ENCODE data around the gene SLC17A7. TPM values are rescaled to one million over a fixed set of nuclear protein-coding genes. Genes with fewer than 3 reads are reported as not detected.
A peak's percentile ranks its signal among the peaks of the same experiment; 100 is the strongest.
"Not testable (repeated sequence)": the region's sequence is repeated elsewhere in the genome, so short reads cannot be mapped to it uniquely, and the experiment has no call there.

Gene SLC17A7
- polyA plus RNA-seq, 4 donors = 0.25 to 0.49 (median 0.40) TPM

GRCh38 chr19:49470615-49470978 is 29.3 kb upstream of the SLC17A7 start:
- no peak for DNase-seq (ENCODE audit: low read depth in 4 of 4, low spot score in 3 of 4)

DNA sequence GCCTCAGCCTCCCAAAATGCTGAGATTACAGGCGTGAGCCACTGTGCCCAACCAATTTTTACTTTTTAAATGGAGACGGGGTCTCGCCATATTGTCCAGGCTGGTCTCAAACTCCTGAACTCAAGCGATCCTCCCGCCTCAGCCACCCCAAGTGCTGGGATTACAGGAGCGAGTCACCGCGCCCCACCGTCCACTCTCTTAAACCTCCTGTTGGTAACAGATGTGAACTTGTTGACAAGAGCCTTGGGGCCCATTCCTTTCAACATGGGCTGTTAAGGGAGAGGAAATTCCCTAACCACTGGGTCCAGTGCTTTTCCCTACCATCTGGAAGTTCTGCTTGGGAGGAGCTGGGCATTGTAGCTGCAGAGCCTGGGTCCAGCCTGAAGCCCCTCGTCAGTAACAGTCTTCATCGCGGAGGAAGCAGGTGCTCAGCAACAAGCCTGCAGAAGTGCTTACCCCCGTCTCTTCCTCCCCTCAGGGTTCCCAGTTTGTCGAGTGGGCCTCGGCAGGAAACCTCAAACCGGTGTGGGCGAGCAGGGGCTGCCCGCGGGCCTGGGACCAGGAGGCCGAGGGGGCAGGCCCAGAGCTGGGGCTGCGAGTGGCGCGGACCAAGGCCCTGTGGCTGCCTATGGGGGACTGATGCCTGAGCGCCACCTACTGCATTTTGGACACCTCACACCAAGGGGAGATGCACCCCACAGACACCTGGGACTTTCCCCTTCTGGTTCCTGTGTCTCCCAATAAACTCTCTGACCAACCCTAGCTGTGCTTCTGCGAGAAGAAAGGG is 28.7 kb upstream of the SLC17A7 start:
- DNase-seq (ENCODE audit: low read depth in 4 of 4, low spot score in 3 of 4) = no peak

DNA sequence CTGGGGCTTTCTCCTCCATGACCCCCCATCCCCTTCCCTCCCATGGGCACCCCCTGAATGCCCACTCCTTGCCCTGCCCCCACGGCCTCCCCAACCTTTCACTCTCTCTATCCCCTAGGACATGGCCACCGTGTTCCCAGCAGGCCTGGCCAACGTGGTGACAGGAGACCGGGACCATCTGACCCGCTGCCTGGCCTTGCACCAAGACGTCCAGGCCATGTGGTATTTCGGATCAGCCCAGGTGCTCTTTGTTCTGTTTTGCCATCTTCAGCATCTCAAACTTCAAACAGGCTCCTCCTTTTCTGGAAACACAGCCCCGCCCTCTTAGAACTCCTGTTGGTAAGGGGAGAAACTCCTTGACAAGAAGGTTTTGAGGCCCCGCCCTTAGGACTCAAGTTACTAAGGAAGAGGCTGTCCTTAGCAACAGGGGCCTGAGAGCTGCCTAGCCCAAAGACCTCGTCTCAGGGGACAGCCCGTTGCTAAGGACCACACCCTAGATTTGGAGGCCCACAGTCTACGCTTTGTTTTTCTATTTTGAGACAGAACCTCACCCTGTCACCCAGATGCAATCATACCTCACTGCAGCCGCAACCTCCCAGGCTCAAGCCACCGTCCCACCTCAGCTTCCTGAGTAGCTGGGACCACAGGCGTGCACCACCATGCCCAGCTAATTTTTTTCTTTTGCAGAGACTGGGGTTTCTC is 27.6 kb upstream of the SLC17A7 start:
- DNase-seq (ENCODE audit: low read depth in 4 of 4, low spot score in 3 of 4) = no peak

- DNase-seq (ENCODE audit: low read depth in 4 of 4, low spot score in 3 of 4) = no peak
These were observed 26.9 kb upstream of the SLC17A7 start for GRCh38 chr19:49468199-49468598.

- no peak for DNase-seq (ENCODE audit: low read depth in 4 of 4, low spot score in 3 of 4)
These were observed 24.0 kb upstream of the SLC17A7 start for GRCh38 chr19:49465371-49465770.

DNA sequence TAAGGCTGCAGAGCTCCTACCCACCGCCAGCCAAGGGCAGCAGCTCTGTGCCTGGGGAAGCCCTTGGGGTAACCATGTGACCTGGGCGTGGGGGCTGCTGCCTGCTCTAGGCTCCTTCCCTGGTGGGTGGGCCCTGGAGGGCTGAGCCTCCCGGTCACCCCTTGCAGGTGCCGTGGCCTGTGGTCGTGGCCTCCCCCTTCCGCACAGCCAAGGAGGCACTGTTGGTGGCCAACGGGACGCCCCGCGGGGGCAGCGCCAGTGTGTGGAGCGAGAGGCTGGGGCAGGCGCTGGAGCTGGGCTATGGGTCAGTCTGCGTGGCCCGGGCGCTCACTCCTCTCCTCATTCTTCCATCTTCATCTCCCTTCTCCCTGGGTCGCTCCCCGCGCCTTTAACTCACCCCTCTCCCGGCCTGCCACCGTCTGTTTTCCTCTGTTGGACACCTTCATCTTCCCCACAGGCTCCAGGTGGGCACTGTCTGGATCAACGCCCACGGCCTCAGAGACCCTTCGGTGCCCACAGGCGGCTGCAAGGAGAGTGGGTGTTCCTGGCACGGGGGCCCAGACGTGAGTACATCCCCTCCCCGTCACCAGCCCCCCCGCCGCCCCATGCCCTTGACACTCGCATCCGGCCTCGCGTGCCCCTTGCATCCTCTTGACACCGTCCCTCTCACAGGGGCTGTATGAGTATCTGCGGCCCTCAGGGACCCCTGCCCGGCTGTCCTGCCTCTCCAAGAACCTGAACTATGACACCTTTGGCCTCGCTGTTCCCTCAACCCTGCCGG is 22.8 kb upstream of the SLC17A7 start:
- no peak for DNase-seq (ENCODE audit: low read depth in 4 of 4, low spot score in 3 of 4)

DNA sequence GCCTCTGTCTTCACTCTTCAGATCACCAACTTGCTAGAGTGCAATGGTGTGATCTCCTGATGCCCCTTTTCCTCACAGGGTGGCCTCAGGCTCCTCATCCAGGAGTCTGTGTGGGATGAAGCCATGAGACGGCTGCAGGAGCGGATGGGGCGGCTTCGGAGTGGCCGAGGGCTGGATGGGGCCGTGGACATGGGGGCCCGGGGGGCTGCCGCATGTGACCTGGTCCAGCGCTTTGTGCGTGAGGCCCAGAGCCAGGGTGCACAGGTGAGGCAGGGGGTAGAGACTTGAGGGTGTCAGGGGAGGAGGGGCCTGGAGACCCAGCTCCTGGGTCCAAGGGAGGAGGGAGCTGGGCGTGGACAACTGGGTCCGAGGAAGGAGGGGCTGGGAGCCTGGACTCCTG is 21.2 kb upstream of the SLC17A7 start:
- DNase-seq (ENCODE audit: low read depth in 4 of 4, low spot score in 3 of 4) = no peak

GRCh38 chr19:49461656-49462055 is 20.3 kb upstream of the SLC17A7 start:
- DNase-seq (ENCODE audit: low read depth in 4 of 4, low spot score in 3 of 4) = no peak

GRCh38 chr19:49461130-49461529 is 19.8 kb upstream of the SLC17A7 start:
- not testable (repeated sequence) for DNase-seq (ENCODE audit: low read depth in 4 of 4, low spot score in 3 of 4)

DNA sequence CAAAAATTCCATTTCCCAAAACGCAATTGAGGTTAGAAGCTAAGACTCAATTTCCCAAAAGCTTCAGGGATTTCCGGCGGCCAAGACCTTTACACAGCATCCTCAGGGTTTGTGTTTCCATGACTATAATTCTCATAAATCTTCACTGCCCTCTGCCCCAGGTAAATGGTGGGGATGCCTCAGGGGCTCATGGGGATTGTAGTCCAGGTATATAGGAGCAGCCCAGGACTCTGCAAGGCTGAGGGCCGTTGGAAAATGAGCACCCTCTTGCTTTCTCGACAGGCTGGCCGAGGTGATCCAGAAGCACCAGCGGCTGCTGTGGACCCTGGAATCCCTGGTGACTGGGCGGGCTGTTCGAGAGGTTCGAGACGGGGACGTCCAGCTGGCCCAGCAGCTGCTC is 18.1 kb upstream of the SLC17A7 start:
- DNase-seq (ENCODE audit: low read depth in 4 of 4, low spot score in 3 of 4) = no peak

- no peak for DNase-seq (ENCODE audit: low read depth in 4 of 4, low spot score in 3 of 4)
These were observed 17.2 kb upstream of the SLC17A7 start for GRCh38 chr19:49458567-49458903.

- no peak for DNase-seq (ENCODE audit: low read depth in 4 of 4, low spot score in 3 of 4)
These were observed 15.0 kb upstream of the SLC17A7 start for GRCh38 chr19:49456326-49456725.

- no peak for DNase-seq (ENCODE audit: low read depth in 4 of 4, low spot score in 3 of 4)
These were observed 14.4 kb upstream of the SLC17A7 start for GRCh38 chr19:49455773-49456172.

DNA sequence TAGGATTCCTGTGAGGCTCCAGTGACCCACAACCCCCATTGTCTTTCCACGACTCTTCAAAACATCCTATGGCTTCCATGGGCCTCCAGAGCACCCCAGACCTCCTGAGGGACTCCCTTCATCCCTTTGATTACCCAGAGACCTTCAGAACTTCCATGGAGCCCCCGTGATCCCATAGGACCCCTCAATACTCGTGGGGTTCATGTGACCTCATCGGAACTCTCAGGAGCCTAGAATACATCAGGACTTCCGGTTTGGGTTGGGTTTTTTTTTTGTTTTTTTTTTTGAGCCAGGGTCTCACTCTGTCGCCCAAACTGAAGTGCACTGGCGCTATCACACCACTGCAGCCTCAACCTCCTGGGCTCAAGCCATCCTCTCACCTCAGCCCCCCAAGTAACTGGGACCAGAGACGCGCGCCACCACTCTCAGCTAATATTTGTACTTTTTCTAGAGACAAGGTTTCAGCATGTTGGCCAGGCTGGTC is 12.5 kb upstream of the SLC17A7 start:
- no peak for DNase-seq (ENCODE audit: low read depth in 4 of 4, low spot score in 3 of 4)

DNA sequence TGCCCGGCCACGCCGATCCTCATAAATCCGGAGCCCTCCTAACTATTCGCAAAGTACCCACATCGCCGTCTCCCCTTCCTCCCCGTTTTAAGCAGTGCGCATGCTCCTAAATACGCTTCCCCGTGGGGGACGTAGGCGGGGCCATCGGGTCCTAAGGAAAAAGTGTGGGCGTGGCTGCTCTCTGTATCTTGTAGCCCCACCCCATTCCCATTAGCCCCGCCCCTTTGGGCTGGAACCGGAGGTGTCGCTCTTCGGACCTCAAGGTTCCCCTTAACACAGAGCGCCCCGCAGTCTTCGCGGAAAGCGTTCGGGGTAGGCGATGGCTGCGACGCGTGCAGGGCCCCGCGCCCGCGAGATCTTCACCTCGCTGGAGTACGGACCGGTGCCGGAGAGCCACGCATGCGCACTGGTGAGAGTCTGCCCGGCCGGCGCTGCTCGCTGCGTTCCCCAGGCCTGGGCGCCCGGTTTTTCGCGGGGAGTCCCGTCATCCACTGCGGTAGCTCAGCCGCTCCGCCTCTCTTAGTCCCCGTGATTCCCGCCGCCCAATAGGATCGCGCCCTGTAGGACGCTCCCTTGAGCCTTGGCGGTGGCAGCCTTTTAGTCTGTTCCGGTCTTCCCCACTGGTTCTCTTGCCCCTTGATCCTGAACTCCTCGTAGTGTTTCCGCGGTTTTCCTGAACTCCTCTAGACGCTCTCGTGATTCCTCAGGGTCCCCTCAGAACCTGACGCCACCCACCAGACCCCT is 11.9 kb upstream of the SLC17A7 start, which contains the start of gene ALDH16A1:
ALDH16A1 (plus strand) TSS at position 213 of the 744 bp plus-strand sequence; CDS start at position 320, 107 bp downstream.
- peak; percentile 95 to 97 (median 96) for DNase-seq (ENCODE audit: low read depth in 4 of 4, low spot score in 3 of 4)

- peak; percentile 95 to 100 (median 98) for DNase-seq (ENCODE audit: low read depth in 4 of 4, low spot score in 3 of 4)
These were observed 10.3 kb upstream of the SLC17A7 start, which contains the start of gene PIH1D1 for GRCh38 chr19:49451430-49452181. PIH1D1 (minus strand) TSS chr19:49451814; CDS start chr19:49451574, 240 bp downstream.

DNA sequence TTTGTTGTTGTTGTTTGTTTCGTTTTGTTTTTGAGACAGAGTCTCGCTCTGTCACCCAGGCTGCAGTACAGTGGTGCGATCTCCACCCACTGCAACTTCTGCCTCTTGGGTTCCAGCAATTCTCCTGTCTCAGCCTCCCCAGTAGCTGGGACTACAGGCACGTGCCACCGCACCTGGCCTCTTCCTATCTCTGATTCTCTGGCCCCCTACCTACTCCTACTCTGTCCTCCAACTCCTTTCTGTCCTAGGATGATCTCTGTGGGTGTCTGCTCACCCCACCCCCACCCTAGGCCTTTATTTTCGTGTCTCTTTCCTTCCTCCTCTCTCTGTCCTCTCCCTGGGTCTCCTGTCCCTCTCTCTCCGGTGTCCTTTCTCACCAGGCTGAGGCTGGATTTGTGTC is 9.1 kb upstream of the SLC17A7 start:
- DNase-seq (ENCODE audit: low read depth in 4 of 4, low spot score in 3 of 4) = no peak

DNA sequence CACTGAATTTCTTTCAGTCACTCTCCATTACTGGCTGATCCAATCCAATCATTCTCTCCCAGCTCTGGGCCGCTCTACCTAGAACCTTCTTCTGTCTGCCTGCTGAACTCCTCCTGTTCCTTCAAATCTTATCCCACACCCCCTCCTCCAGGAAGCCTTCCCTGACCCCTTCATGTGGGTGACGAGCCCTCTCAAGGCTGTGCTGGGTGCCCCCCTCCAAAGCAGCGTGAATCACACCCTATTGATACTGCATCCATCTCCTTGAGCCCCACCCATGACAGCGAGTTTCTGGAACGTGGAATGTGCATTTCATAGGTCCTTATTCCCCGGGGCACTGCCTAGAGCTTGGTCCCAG is 7.1 kb upstream of the SLC17A7 start:
- DNase-seq (ENCODE audit: low read depth in 4 of 4, low spot score in 3 of 4) = no peak

- DNase-seq (ENCODE audit: low read depth in 4 of 4, low spot score in 3 of 4) = no peak
These were observed 6.4 kb upstream of the SLC17A7 start for GRCh38 chr19:49447485-49448431.
